K562 (cell line): ENCODE measurements around the gene ENDOU. TPM values are rescaled to one million over a fixed set of nuclear protein-coding genes. Genes with fewer than 3 reads are reported as not detected.

ENCODE experiments used
- HEY1 ChIP-seq: fragments of 250-450 bp; sonication (Bioruptor Pico); IDR thresholded peaks from 2 replicates; pipeline ENCODE4 v1.5.0; 2020; ENCODE audit warnings: mild to moderate bottlenecking, moderate library complexity, borderline replicate concordance
- KDM2B ChIP-seq: fragments of 250-450 bp; sonication (Bioruptor Pico); IDR thresholded peaks from 2 replicates; pipeline ENCODE4 v1.8.0; 2021; ENCODE audit warnings: mild to moderate bottlenecking, moderate library complexity
- MITF ChIP-seq: IDR thresholded peaks from 2 replicates; pipeline ENCODE4 v1.6.1; 2014; ENCODE audit warnings: antibody characterized with exemption
- NR3C1 ChIP-seq: sonication (generic); formaldehyde crosslinking; IDR thresholded peaks from 2 replicates; pipeline ENCODE4 v1.8.1; 2022; ENCODE audit warnings: missing genetic modification reagents
- PBX2 ChIP-seq, 2 experiments: IDR thresholded peaks in 1 of 2; conservative IDR thresholded peaks in 1 of 2; 2 replicates each; pipeline ENCODE4 v1.6.1; 2016; ENCODE audit warnings: low read depth in 2 of 2, mild to moderate bottlenecking in 1 of 2, missing compliant biosample characterization in 1 of 2, missing genetic modification characterization in 1 of 2, moderate library complexity in 1 of 2
- PKNOX1 ChIP-seq: fragments of 450-650 bp; IDR thresholded peaks from 2 replicates; pipeline ENCODE4 v1.6.1; 2016
- RAD21 ChIP-seq, 2 experiments: fragments of 250-450 bp in 1 of 2; fragments of 450-650 bp in 1 of 2; sonication (Bioruptor Pico) in 1 of 2; formaldehyde crosslinking in 1 of 2; IDR thresholded peaks in 1 of 2; conservative IDR thresholded peaks in 1 of 2; 2 replicates each; pipeline versions ENCODE4 v1.4.0 to v1.8.0; 2020 to 2022; ENCODE audit warnings: mild to moderate bottlenecking in 2 of 2, moderate library complexity in 1 of 2
- SP1 ChIP-seq: sonication (generic); formaldehyde crosslinking; IDR thresholded peaks from 2 replicates; pipeline ENCODE4 v1.8.1; 2022; ENCODE audit warnings: mild to moderate bottlenecking, missing genetic modification reagents
- U2AF2 ChIP-seq: fragments of 200-400 bp; formaldehyde crosslinking; optimal IDR thresholded peaks from 2 replicates; pipeline ENCODE3; 2017; ENCODE audit warnings: low read depth, mild to moderate bottlenecking, low read length
- ZNF324 ChIP-seq: fragments of 250-450 bp; sonication (Bioruptor Pico); IDR thresholded peaks from 2 replicates; pipeline ENCODE4 v1.4.0; 2020; ENCODE audit warnings: mild to moderate bottlenecking
- ZNF586 ChIP-seq: fragments of 450-650 bp; formaldehyde crosslinking; conservative IDR thresholded peaks from 2 replicates; pipeline ENCODE4 v1.4.0; 2020; ENCODE audit warnings: mild to moderate bottlenecking, moderate library complexity
- ZNF830 ChIP-seq: fragments of 250-450 bp; sonication (Bioruptor Pico); IDR thresholded peaks from 2 replicates; pipeline ENCODE4 v1.5.0; 2021; ENCODE audit warnings: mild to moderate bottlenecking
- ZSCAN29 ChIP-seq: fragments of 450-650 bp; IDR thresholded peaks from 2 replicates; pipeline ENCODE4 v1.6.1; 2017
- polyA plus RNA-seq, 8 experiments: library from polyadenylated mRNA; depleted of rRNA in 4 of 8; stranded (reverse) in 5 of 8; unstranded in 3 of 8; fragments of >200 nt; fragmentation: Nextera tagmentation in 2 of 8; fragmentation: Illumina TruSeq in 1 of 8; extraction: Ambion mirVana in 2 of 8; extraction: Trizol in 1 of 8; gene quantifications; 2 replicates each; pipeline versions ENCODE4 v1.2.1 to v1.2.3, GENCODE V29; 2011 to 2014; ENCODE audit warnings: inconsistent platforms in 1 of 8, missing spikeins in 1 of 8
- total RNA-seq, 7 experiments: library from RNA; depleted of rRNA in 6 of 7; stranded (reverse); fragments of >200 nt in 6 of 7; fragmentation: Illumina TruSeq in 2 of 7; extraction: Trizol in 2 of 7; gene quantifications; 2 replicates each; pipeline versions ENCODE4 v1.2.1 to v1.2.3, GENCODE V29; 2011 to 2021; ENCODE audit warnings: low replicate concordance in 1 of 7
- TF ChIP-seq, protein P1 (sequence below): fragments of 450-650 bp; IDR thresholded peaks from 2 replicates; pipeline ENCODE4 v1.6.1; 2016; ENCODE audit warnings: low read depth
- TF ChIP-seq, protein P2 (sequence below): fragments of 250-450 bp; sonication (Bioruptor Pico); IDR thresholded peaks from 2 replicates; pipeline ENCODE4 v1.9.0; 2021; ENCODE audit warnings: mild to moderate bottlenecking

Gene ENDOU
- total and polyA plus RNA-seq, 9 of the 15 experiments (the other 6 are each of a cell fraction or from before 2014, with no cell fraction given) = 0.03 TPM; not detected in 8

- TF ChIP-seq MITF (no peak), U2AF2 (no peak), NR3C1 (CRISPR knock-in tag) (no peak), HEY1 (CRISPR knock-in tag) (no peak), ZNF324 (no peak), KDM2B (CRISPR knock-in tag) (no peak), ZSCAN29 (no peak), PKNOX1 (0 out of 2 replicates have a peak, but pooled peaks have one; percentile 27), SP1 (no peak), ZNF586 (CRISPR knock-in tag) (no peak), PBX2 (CRISPR knock-in tag; IDR thresholded peaks at IDR 0.05; ENCODE audit: low read depth) (no peak), PBX2 (tag; conservative IDR thresholded peaks at IDR 0.05; ENCODE audit: low read depth) (no peak), ZNF830 (no peak), RAD21 (CRISPR knock-in tag; conservative IDR thresholded peaks at IDR 0.05 in 1 of 2, IDR thresholded peaks at IDR 0.05 in 1 of 2) (peak; percentile 85 to 91)
- TF ChIP-seq, protein P1, sequence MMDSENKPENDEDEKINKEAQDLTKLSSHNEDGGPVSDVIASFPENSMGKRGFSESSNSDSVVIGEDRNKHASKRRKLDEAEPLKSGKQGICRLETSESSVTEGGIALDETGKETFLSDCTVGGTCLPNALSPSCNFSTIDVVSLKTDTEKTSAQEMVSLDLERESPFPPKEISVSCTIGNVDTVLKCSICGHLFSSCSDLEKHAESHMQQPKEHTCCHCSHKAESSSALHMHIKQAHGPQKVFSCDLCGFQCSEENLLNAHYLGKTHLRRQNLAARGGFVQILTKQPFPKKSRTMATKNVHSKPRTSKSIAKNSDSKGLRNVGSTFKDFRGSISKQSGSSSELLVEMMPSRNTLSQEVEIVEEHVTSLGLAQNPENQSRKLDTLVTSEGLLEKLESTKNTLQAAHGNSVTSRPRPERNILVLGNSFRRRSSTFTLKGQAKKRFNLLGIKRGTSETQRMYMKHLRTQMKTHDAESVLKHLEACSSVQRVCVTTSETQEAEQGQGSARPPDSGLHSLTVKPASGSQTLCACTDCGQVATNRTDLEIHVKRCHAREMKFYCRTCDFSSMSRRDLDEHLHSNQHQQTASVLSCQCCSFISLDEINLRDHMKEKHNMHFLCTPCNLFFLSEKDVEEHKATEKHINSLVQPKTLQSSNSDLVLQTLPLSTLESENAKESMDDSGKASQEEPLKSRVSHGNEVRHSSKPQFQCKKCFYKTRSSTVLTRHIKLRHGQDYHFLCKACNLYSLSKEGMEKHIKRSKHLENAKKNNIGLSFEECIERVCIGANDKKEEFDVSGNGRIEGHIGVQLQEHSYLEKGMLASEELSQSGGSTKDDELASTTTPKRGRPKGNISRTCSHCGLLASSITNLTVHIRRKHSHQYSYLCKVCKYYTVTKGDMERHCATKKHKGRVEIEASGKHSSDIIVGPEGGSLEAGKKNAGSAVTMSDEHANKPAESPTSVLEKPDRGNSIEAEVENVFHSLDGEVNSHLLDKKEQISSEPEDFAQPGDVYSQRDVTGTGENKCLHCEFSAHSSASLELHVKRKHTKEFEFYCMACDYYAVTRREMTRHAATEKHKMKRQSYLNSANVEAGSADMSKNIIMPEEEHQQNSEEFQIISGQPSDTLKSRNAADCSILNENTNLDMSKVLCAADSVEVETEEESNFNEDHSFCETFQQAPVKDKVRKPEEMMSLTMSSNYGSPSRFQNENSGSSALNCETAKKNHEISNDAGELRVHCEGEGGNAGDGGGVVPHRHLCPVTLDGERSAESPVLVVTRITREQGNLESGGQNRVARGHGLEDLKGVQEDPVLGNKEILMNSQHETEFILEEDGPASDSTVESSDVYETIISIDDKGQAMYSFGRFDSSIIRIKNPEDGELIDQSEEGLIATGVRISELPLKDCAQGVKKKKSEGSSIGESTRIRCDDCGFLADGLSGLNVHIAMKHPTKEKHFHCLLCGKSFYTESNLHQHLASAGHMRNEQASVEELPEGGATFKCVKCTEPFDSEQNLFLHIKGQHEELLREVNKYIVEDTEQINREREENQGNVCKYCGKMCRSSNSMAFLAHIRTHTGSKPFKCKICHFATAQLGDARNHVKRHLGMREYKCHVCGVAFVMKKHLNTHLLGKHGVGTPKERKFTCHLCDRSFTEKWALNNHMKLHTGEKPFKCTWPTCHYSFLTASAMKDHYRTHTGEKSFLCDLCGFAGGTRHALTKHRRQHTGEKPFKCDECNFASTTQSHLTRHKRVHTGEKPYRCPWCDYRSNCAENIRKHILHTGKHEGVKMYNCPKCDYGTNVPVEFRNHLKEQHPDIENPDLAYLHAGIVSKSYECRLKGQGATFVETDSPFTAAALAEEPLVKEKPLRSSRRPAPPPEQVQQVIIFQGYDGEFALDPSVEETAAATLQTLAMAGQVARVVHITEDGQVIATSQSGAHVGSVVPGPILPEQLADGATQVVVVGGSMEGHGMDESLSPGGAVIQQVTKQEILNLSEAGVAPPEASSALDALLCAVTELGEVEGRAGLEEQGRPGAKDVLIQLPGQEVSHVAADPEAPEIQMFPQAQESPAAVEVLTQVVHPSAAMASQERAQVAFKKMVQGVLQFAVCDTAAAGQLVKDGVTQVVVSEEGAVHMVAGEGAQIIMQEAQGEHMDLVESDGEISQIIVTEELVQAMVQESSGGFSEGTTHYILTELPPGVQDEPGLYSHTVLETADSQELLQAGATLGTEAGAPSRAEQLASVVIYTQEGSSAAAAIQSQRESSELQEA = no peak
- TF ChIP-seq, protein P2, sequence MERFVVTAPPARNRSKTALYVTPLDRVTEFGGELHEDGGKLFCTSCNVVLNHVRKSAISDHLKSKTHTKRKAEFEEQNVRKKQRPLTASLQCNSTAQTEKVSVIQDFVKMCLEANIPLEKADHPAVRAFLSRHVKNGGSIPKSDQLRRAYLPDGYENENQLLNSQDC (CRISPR knock-in tag) = no peak
Observed at GRCh38 chr12:47715393-47715876, 9.9 kb downstream of the ENDOU start (continued).
